GM12801 (cell line): Measurements from ENCODE around the gene TGFBR3L.

Source experiments
- TF ChIP-seq, protein P1 (sequence below): IDR thresholded peaks from one replicate; pipeline ENCODE4 v1.5.1; 2011; ENCODE audit warnings: control low read depth; ENCODE audit not compliant: insufficient read length; ENCODE audit errors: extremely low read depth

TGFBR3L gene

DNA sequence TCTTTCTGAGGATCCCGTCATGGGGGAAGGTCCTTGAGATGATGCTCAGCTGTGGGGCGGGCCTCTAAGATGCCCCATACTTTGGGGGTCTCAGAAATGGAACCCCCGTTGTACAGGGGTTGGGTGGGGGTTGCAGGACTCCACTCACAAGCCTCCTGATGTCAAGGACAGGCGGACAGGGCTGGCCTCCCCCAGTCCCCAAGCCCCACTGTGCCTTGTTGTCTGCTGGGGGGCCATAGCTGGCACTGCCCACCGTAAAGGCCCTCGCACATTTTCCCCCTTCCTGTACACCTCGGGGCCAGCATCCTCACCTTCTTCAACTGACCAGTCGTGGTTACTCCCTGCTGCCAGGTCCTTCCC lies 8.2 kb downstream of the TGFBR3L start:
- TF ChIP-seq, protein P1, sequence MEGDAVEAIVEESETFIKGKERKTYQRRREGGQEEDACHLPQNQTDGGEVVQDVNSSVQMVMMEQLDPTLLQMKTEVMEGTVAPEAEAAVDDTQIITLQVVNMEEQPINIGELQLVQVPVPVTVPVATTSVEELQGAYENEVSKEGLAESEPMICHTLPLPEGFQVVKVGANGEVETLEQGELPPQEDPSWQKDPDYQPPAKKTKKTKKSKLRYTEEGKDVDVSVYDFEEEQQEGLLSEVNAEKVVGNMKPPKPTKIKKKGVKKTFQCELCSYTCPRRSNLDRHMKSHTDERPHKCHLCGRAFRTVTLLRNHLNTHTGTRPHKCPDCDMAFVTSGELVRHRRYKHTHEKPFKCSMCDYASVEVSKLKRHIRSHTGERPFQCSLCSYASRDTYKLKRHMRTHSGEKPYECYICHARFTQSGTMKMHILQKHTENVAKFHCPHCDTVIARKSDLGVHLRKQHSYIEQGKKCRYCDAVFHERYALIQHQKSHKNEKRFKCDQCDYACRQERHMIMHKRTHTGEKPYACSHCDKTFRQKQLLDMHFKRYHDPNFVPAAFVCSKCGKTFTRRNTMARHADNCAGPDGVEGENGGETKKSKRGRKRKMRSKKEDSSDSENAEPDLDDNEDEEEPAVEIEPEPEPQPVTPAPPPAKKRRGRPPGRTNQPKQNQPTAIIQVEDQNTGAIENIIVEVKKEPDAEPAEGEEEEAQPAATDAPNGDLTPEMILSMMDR = no peak

DNA sequence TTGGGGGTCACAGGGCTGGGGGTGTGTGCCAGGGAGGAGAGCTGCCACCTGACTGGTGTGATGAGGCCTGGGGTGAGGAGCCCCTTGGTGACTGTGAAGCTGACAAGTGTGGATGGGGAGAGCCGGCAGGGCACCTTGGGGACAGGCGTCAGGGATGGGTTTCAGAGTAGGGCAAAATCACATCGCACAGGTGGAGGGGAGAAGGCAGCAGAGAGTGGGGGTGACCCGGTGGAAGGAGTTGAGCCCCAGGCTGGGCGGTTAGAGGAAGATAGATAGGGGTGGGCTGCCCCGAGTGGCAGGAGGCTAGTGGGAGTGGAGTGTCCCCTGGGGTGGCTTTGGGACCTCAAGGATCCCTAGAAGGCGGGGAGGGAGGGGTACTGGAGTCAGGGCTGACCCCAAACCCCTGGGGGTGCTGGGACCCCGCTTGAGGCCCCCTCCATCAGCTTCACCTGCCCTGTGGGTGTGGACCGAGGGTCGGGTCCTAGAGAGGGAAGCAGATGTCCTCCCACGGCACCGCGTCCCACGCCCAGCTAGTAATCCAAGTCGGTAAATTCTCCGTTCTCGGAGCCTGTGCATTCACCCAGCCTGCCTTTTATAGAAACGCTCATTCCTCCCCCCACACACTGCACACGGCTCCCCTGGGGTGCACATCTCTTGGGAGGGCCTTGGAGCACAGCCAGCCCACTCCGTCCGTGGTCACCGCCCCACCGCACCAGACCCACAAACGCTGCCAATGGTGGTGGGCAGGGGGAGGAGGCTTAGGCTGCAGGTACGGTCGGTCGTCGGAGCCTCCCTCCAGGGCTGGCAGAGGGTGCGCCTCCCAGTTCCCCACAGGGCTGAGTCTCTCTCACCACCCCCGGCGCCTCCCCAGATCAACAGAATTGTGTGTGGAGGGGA lies 8.9 kb downstream of the TGFBR3L start:
- TF ChIP-seq, protein P1 = no peak

DNA sequence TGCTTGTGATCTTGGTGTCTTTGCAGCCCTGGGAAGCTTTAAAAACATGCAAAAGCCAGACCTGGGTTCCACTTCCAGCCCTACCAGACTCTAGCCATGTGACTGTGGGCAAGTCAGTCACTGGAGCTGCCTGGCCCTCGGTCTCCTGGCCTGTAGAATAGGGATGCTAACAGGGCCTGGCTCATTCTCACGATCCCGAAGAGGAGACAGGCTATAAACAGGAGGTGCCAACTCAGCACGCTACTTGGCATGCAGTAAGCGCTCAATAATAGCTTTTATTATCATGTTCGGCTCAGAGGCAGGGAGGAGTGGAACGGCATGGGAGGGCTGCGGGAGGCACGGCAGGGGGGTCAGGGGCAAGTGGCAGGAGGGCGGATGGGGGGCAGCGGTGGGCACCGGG lies 9.6 kb downstream of the TGFBR3L start:
- TF ChIP-seq, protein P1 = no peak

DNA sequence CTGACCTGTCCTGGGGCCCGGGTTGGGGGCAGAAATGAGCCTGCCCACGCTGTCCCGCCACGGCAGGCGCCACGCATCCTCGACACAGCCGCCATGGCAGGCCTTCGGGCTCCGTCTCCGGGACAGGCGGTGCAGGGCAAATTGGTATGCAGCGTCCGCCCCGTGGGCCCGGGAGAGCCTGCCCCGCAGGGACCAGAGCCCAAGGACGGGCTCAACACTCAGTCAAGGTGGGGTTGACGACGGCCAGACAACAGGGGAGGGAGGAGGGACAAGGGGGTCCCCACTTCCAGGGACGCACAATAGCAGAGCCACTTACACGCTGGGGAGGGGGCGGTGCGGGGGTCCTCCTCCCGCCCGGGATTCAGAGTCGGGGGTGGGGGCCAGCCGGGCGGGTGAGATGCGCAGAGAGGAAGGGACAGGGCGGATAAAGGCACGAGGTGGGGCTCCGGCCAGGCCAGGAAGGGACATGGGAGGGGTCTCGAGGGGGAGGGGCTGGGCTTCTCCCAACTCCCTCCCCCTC lies 10.1 kb downstream of the TGFBR3L start:
- TF ChIP-seq, protein P1 = no peak

DNA sequence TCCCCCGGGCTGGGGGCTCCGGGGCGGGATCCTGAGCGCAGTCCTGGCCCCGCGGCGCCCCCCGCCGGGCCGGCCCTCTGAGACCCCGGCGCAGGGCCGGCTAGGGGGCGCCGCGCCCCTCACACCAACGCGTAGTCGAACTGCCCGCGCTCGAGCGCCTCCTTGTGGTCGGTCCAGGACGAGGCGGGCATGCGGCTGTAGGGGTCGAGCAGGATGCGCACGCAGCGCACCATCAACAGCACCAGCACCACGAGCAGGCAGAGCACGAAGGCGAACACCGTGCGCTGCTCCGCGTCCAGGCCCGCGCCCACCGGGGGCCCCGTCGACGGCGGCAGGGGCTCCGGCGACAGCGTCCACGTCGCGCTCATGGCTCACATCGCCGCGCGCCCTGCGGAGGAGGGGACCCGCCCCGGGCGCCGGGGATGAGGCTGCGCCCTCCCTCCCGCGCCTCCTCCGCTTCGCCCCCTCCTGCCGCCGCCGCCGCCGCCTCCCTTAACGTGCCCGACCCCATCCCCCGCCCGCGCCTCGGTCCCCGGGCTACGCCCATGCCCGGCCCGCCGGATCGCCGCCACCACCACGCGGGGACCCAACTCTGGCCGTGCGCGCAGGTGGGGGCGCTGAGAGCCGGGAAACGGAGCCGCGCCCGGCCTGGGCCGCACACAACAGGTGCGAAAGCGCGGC lies 10.7 kb downstream of the TGFBR3L start:
- TF ChIP-seq, protein P1 = no peak

DNA sequence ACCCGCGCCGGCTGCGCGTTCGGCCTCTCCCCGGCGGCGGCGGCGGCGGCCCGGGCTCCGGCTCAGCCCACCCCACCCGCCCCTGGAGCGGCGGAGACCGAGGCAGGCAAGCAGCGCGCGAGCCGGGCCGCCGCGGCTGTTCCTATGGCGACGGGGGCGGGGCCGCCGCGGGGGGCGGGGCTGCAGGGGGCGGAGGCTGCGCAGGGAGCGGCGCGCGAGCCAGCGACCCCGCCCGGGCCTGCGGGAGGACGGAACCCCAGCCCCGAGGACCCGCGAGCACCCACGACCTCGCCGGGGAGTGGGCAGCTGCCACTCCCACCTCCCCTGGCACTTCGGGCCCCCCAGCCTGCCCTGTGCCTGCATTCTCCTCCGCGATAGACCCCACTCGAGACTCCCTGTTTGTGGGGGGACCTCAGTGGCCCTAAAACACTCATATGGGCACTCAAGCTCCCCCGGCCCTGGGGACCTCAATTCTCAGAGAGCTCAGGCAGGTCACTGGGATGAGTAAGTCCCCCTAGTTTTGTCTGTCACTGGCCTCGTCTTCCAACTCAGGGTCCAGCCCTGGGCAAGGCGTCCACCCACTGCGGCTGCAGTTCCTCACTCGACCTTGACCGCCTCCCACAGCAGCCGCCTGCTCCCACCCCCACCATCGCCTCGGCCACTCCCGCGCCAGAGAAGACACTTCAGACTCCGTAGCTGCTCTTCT lies 11.5 kb downstream of the TGFBR3L start, which contains the start of gene CTXN1:
Gene CTXN1 (minus strand): TSS at position 115 of the 706 bp plus-strand sequence. CDS start 597 bp downstream, outside the sequence.
- TF ChIP-seq, protein P1 = no peak
